Endothelial cell of umbilical vein (primary cell): ENCODE measurements around the gene CDH1. TPM values are rescaled to one million over a fixed set of nuclear protein-coding genes. Genes with fewer than 3 reads are reported as not detected.

ENCODE experiments used
- BruUV-seq: library from RNA; stranded (reverse); fragments of 400-500 nt; replicated peaks from 2 replicates; lab custom pipeline; 2021; lab: Mats Ljungman, UMichigan
- CTCF ChIA-PET: fragments of 300-600, 350-600 bp; sonication (Branson Sonifier 250); formaldehyde crosslinking; loops from one replicate; lab custom pipeline; 2021; ENCODE audit warnings: antibody characterized with exemption, inconsistent platforms; lab: Charles Lee
- POLR2A ChIA-PET: fragments of 300-600, 350-600 bp; sonication (Branson Sonifier 250); formaldehyde crosslinking; loops from one replicate; lab custom pipeline; 2021; ENCODE audit warnings: antibody characterized with exemption, inconsistent platforms; lab: Charles Lee
- DNase-seq: peaks from one replicate; pipeline ENCODE4 v3.0.0-alpha.2; 2011; ENCODE audit warnings: low read depth, low spot score
- FAIRE-seq: peaks from 2 replicates; lab custom pipeline; 2011; peaks lifted over from hg19 to GRCh38; lab: Jason Lieb, UNC
- H2AFZ ChIP-seq: 2 replicates; pipeline ENCODE4 v1.6.0; 2012; ENCODE audit warnings: low read depth, low read length, control low read depth, inconsistent platforms
- H3K27ac ChIP-seq: 2 replicates; pipeline ENCODE4 v1.5.1; 2011; ENCODE audit warnings: low read depth, mild to moderate bottlenecking, control low read depth, low read length, moderate library complexity; ENCODE audit not compliant: insufficient read depth
- H3K27me3 ChIP-seq, 2 experiments: 2 replicates each; pipeline versions ENCODE4 v1.6.0 to v1.6.1; 2011; ENCODE audit warnings: low read length in 2 of 2, mixed read lengths in 1 of 2; ENCODE audit not compliant: control insufficient read depth in 2 of 2, insufficient read depth in 2 of 2
- H3K36me3 ChIP-seq, 2 experiments: 2 replicates in 1 of 2; 3 replicates in 1 of 2; pipeline ENCODE4 v1.5.1; 2011; ENCODE audit warnings: low read length in 2 of 2, mild to moderate bottlenecking in 1 of 2, moderate library complexity in 1 of 2; ENCODE audit not compliant: control insufficient read depth in 2 of 2, insufficient read depth in 2 of 2; ENCODE audit errors: extremely low read depth in 1 of 2
- H3K4me1 ChIP-seq: 3 replicates; pipeline ENCODE4 v1.5.1; 2011; ENCODE audit warnings: mild to moderate bottlenecking, low read length; ENCODE audit not compliant: control insufficient read depth, insufficient read depth; ENCODE audit errors: extremely low read depth
- H3K4me2 ChIP-seq: 2 replicates; pipeline ENCODE4 v1.6.1; 2011; ENCODE audit warnings: low read length, control low read depth, mixed read lengths; ENCODE audit not compliant: insufficient read depth
- H3K4me3 ChIP-seq, 3 experiments: fragments of 200-600 bp in 1 of 3; sonication (generic), shearing (Covaris generic) in 1 of 3; replicated peaks in 1 of 3; 2 replicates each; pipeline ENCODE4 v1.5.1; 2011 to 2016; ENCODE audit warnings: control low read depth in 3 of 3, low read length in 3 of 3, mild to moderate bottlenecking in 2 of 3, inconsistent platforms in 1 of 3, low read depth in 1 of 3, moderate library complexity in 1 of 3; ENCODE audit not compliant: insufficient read depth in 1 of 3
- H3K79me2 ChIP-seq: 2 replicates; pipeline ENCODE4 v1.6.0; 2012; ENCODE audit warnings: low read length, inconsistent platforms; ENCODE audit not compliant: control insufficient read depth, insufficient read depth
- H3K9ac ChIP-seq: replicated peaks from 2 replicates; pipeline ENCODE3; 2011; ENCODE audit warnings: low read length, control low read depth; ENCODE audit not compliant: insufficient read depth; ENCODE audit errors: extremely low read depth
- H3K9me1 ChIP-seq: replicated peaks from 3 replicates; pipeline ENCODE4 v1.6.0; 2011; ENCODE audit warnings: mild to moderate bottlenecking, low read length; ENCODE audit not compliant: control insufficient read depth, insufficient read depth; ENCODE audit errors: extremely low read depth
- H3K9me3 ChIP-seq: replicated peaks from 2 replicates; pipeline ENCODE4 v1.5.1; 2012; ENCODE audit warnings: low read length, inconsistent platforms; ENCODE audit not compliant: control insufficient read depth, insufficient read depth
- H4K20me1 ChIP-seq: replicated peaks from 2 replicates; pipeline ENCODE3; 2011; ENCODE audit warnings: mild to moderate bottlenecking, low read length; ENCODE audit not compliant: control insufficient read depth, insufficient read depth; ENCODE audit errors: extremely low read depth
- CTCF ChIP-seq, 2 donors: IDR thresholded peaks; 1 replicate in 1 of 2; 2 replicates in 1 of 2; pipeline ENCODE4 v1.5.1; 2011; ENCODE audit warnings: low read length in 2 of 2, mild to moderate bottlenecking in 2 of 2, moderate library complexity in 2 of 2, control low read depth in 1 of 2, inconsistent platforms in 1 of 2, low read depth in 1 of 2; ENCODE audit not compliant: insufficient read depth in 1 of 2; ENCODE audit errors: extremely low read depth in 1 of 2
- EZH2 ChIP-seq: IDR thresholded peaks from 2 replicates; pipeline ENCODE4 v1.6.1; 2012; ENCODE audit warnings: borderline replicate concordance, low read depth, mild to moderate bottlenecking, moderate library complexity, low read length, inconsistent platforms; ENCODE audit not compliant: severe bottlenecking
- FOS ChIP-seq: IDR thresholded peaks from 2 replicates; pipeline ENCODE4 v1.6.1; 2011; ENCODE audit warnings: mild to moderate bottlenecking, low read length, moderate library complexity, borderline replicate concordance; ENCODE audit not compliant: insufficient read depth
- GATA2 ChIP-seq: IDR thresholded peaks from 2 replicates; pipeline ENCODE4 v1.7.0; 2011; ENCODE audit warnings: low read depth, mild to moderate bottlenecking, moderate library complexity, mixed read lengths, low read length; ENCODE audit not compliant: insufficient read length, insufficient read depth
- JUN ChIP-seq: IDR thresholded peaks from 2 replicates; pipeline ENCODE4 v1.6.1; 2011; ENCODE audit warnings: borderline replicate concordance, low read depth; ENCODE audit not compliant: insufficient read length, insufficient read depth
- MAX ChIP-seq: IDR thresholded peaks from 2 replicates; pipeline ENCODE4 v1.6.1; 2011; ENCODE audit not compliant: insufficient read depth, insufficient read length
- MYC ChIP-seq: IDR thresholded peaks from one replicate; pipeline ENCODE4 v1.6.1; 2011; ENCODE audit warnings: mild to moderate bottlenecking, low read depth, low read length
- POLR2A ChIP-seq: IDR thresholded peaks from 2 replicates; pipeline ENCODE4 v1.6.1; 2012; ENCODE audit warnings: low read depth, mild to moderate bottlenecking, control low read depth, low read length
- POLR2AphosphoS5 ChIP-seq: IDR thresholded peaks from 2 replicates; pipeline ENCODE4 v1.6.1; 2012; ENCODE audit warnings: low read depth, mild to moderate bottlenecking, control low read depth, low read length, moderate library complexity; ENCODE audit not compliant: insufficient read depth
- dilution Hi-C: fragments of 300-500 bp; cut with MboI; formaldehyde crosslinking; loops from one replicate; pipeline ENCODE4 v1.15.0; 2019; ENCODE audit warnings: low sequenced_read_pairs; ENCODE audit not compliant: extremely low pct_ligation_motif_present
- intact Hi-C: fragments of 100-400 bp; cut with micrococcal nuclease; formaldehyde crosslinking; loops from one replicate; pipeline ENCODE4 v1.10.0; 2022
- polyA plus RNA-seq, 4 experiments: library from polyadenylated mRNA; depleted of rRNA in 3 of 4; stranded (reverse) in 3 of 4; unstranded in 1 of 4; fragments of >200 nt; gene quantifications; 2 replicates each; pipeline versions ENCODE4 v1.2.1 to v1.2.3, GENCODE V29; 2011 to 2012; ENCODE audit warnings: missing spikeins in 1 of 4
- total RNA-seq: library from RNA; stranded (reverse); gene quantifications from 2 replicates; pipeline ENCODE4 v1.2.3, GENCODE V29; 2021

The CDH1 gene
- total and polyA plus RNA-seq, 2 donors (not counting 3 experiments of a cell fraction or from before 2014, with no cell fraction given), result 0.28 to 0.69 TPM

GRCh38 chr16:68798398-68798797 is 61.3 kb downstream of the CDH1 start:
- DNase-seq (no peak), FAIRE-seq (no peak)
- ChIA-PET POLR2A (no interaction called here), CTCF (interaction anchor here (0.8 to 3.1 kb wide), 3 partner anchors 140 to 270 kb away, joined by 3 to 18 read pairs (median 12); no protein-coding TSS in a partner anchor)
- Histone ChIP-seq H3K4me1 (no peaks in the 10 kb centered on the region), H4K20me1 (no peaks in the 10 kb centered on the region), H3K9ac (no peak overlapping the region), H3K36me3 (no peaks in the 10 kb centered on the region), H3K4me3 (no peak overlapping the region), H3K27ac (no peak overlapping the region), H3K27me3 (no peaks in the 10 kb centered on the region), H3K4me2 (no peak overlapping the region), H3K79me2 (no peaks in the 10 kb centered on the region), H3K9me1 (no peaks in the 10 kb centered on the region), H2AFZ (no peak overlapping the region), H3K9me3 (no peaks in the 10 kb centered on the region)
- dilution Hi-C loops (no loop called here), intact Hi-C loops (no loop called here)
- no TSS peak for BruUV-seq
- TF ChIP-seq JUN (no peak), EZH2 (no peak), POLR2AphosphoS5 (no peak), POLR2A (no peak), MYC (no peak), MAX (no peak), GATA2 (no peak), CTCF (IDR thresholded peaks at IDR 0.05; ENCODE audit: extremely low read depth in 1 of 2, insufficient read depth in 1 of 2, low read depth in 1 of 2, low read length in 2 of 2) (no peak), FOS (no peak)
